Activated naive CD8-positive, alpha-beta T cell treated with anti-CD3 and anti-CD28 coated beads, Interleukin-2, amount 50 U/mL, for 24 hours (primary cell): ENCODE measurements around the gene RNASE8.
"Not testable (repeated sequence)": the region's sequence is repeated elsewhere in the genome, so short reads cannot be mapped to it uniquely, and the experiment has no call there.

Experiments used
- ATAC-seq: fragments of 150-1000 bp; cut with Tn5 transposase; one replicate; pipeline ENCODE4 v1.10.0; 2021
- DNase-seq: peaks from one replicate; pipeline ENCODE4 v3.0.0; 2021
- H3K27ac Mint-ChIP-seq: one replicate; pipeline ENCODE4 v1.8.0; 2021; ENCODE audit warnings: mild to moderate bottlenecking, mixed read lengths
- H3K27me3 Mint-ChIP-seq: one replicate; pipeline ENCODE4 v1.8.0; 2021; ENCODE audit warnings: mixed read lengths
- H3K36me3 Mint-ChIP-seq: one replicate; pipeline ENCODE4 v1.8.0; 2021; ENCODE audit warnings: low read depth, mixed read lengths
- H3K4me1 Mint-ChIP-seq: one replicate; pipeline ENCODE4 v1.8.0; 2021; ENCODE audit warnings: mixed read lengths
- H3K4me3 Mint-ChIP-seq: one replicate; pipeline ENCODE4 v1.8.0; 2021; ENCODE audit warnings: mild to moderate bottlenecking, moderate library complexity, mixed read lengths
- H3K9me3 Mint-ChIP-seq: one replicate; pipeline ENCODE4 v1.8.0; 2021; ENCODE audit warnings: mixed read lengths

Gene RNASE8

GRCh38 chr14:21057803-21058675 lies at the start of gene RNASE8:
TSS of gene RNASE8 (plus strand) at chr14:21057822. CDS start at chr14:21057893, 71 bp downstream.
- H3K4me3 Mint-ChIP-seq = no peak within 1 kb of the TSS
- no peak within 1 kb of the TSS for H3K27ac Mint-ChIP-seq

GRCh38 chr14:21009721-21010120 lies 47.9 kb upstream of the RNASE8 start:
- not testable (repeated sequence) for H3K4me3 Mint-ChIP-seq, ATAC-seq, H3K9me3 Mint-ChIP-seq, H3K27ac Mint-ChIP-seq, H3K4me1 Mint-ChIP-seq, DNase-seq, H3K36me3 Mint-ChIP-seq
- H3K27me3 Mint-ChIP-seq = peaks cover 17% of the 10 kb centered on the region

More at GRCh38 chr14:21057803-21058675, at the start of gene RNASE8:
- DNase-seq = no peak
- H3K36me3 Mint-ChIP-seq = no peaks in the 10 kb centered on the region
- no peaks in the 10 kb centered on the region for H3K9me3 Mint-ChIP-seq
- ATAC-seq = peak; percentile 64
- no peaks in the 10 kb centered on the region for H3K4me1 Mint-ChIP-seq
- H3K27me3 Mint-ChIP-seq = peaks cover 10% of the 10 kb centered on the region

GRCh38 chr14:21011136-21011535 lies 46.5 kb upstream of the RNASE8 start:
- DNase-seq (no peak), ATAC-seq (no peak)
- Mint-ChIP-seq H3K4me3 (no peak overlapping the region), H3K27ac (no peak overlapping the region), H3K4me1 (no peaks in the 10 kb centered on the region), H3K27me3 (peaks cover 17% of the 10 kb centered on the region), H3K36me3 (no peaks in the 10 kb centered on the region), H3K9me3 (no peaks in the 10 kb centered on the region)

GRCh38 chr14:21014761-21015190 lies 42.8 kb upstream of the RNASE8 start:
- Mint-ChIP-seq H3K4me3 (no peak overlapping the region), H3K27me3 (peaks cover 17% of the 10 kb centered on the region), H3K4me1 (no peaks in the 10 kb centered on the region), H3K27ac (no peak overlapping the region), H3K36me3 (no peaks in the 10 kb centered on the region), H3K9me3 (no peaks in the 10 kb centered on the region)
- DNase-seq (peak; percentile 82), ATAC-seq (peak; percentile 59)

GRCh38 chr14:21015312-21015711 lies 42.3 kb upstream of the RNASE8 start:
- H3K27me3 Mint-ChIP-seq = peaks cover 17% of the 10 kb centered on the region
- no peaks in the 10 kb centered on the region for H3K4me1 Mint-ChIP-seq
- DNase-seq (no peak), ATAC-seq (no peak)
- no peaks in the 10 kb centered on the region for H3K9me3 Mint-ChIP-seq
- no peak overlapping the region for H3K27ac Mint-ChIP-seq
- no peak overlapping the region for H3K4me3 Mint-ChIP-seq
- no peaks in the 10 kb centered on the region for H3K36me3 Mint-ChIP-seq

GRCh38 chr14:21016413-21017190 lies 41.0 kb upstream of the RNASE8 start:
- DNase-seq = no peak
- ATAC-seq = no peak
- H3K36me3 Mint-ChIP-seq = no peaks in the 10 kb centered on the region
- no peak overlapping the region for H3K27ac Mint-ChIP-seq
- no peaks in the 10 kb centered on the region for H3K4me1 Mint-ChIP-seq
- H3K4me3 Mint-ChIP-seq = no peak overlapping the region
- no peaks in the 10 kb centered on the region for H3K9me3 Mint-ChIP-seq
- peaks cover 12% of the 10 kb centered on the region for H3K27me3 Mint-ChIP-seq

- H3K27me3 Mint-ChIP-seq = peaks cover 8% of the 10 kb centered on the region
- no peak overlapping the region for H3K4me3 Mint-ChIP-seq
- no peak for ATAC-seq
- no peaks in the 10 kb centered on the region for H3K9me3 Mint-ChIP-seq
- no peaks in the 10 kb centered on the region for H3K4me1 Mint-ChIP-seq
- no peak for DNase-seq
- no peaks in the 10 kb centered on the region for H3K36me3 Mint-ChIP-seq
- no peak overlapping the region for H3K27ac Mint-ChIP-seq
These were observed 39.9 kb upstream of the RNASE8 start for GRCh38 chr14:21017528-21018245.

GRCh38 chr14:21018286-21018685 lies 39.3 kb upstream of the RNASE8 start:
- H3K4me3 Mint-ChIP-seq = no peak overlapping the region
- H3K9me3 Mint-ChIP-seq = no peaks in the 10 kb centered on the region
- no peak overlapping the region for H3K27ac Mint-ChIP-seq
- H3K4me1 Mint-ChIP-seq = no peaks in the 10 kb centered on the region
- ATAC-seq (no peak), DNase-seq (no peak)
- H3K36me3 Mint-ChIP-seq = no peaks in the 10 kb centered on the region
- H3K27me3 Mint-ChIP-seq = peaks cover 7% of the 10 kb centered on the region

GRCh38 chr14:21018781-21019180 lies 38.8 kb upstream of the RNASE8 start:
- Mint-ChIP-seq H3K9me3 (no peaks in the 10 kb centered on the region), H3K4me3 (no peak overlapping the region), H3K27me3 (peaks cover 7% of the 10 kb centered on the region), H3K27ac (no peak overlapping the region), H3K36me3 (no peaks in the 10 kb centered on the region), H3K4me1 (peaks cover 3% of the 10 kb centered on the region)
- ATAC-seq = no peak
- no peak for DNase-seq

GRCh38 chr14:21019366-21019765 lies 38.3 kb upstream of the RNASE8 start:
- peaks cover 7% of the 10 kb centered on the region for H3K27me3 Mint-ChIP-seq
- ATAC-seq (no peak), DNase-seq (no peak)
- no peak overlapping the region for H3K4me3 Mint-ChIP-seq
- H3K4me1 Mint-ChIP-seq = peaks cover 9% of the 10 kb centered on the region
- H3K9me3 Mint-ChIP-seq = no peaks in the 10 kb centered on the region
- H3K36me3 Mint-ChIP-seq = no peaks in the 10 kb centered on the region
- no peak overlapping the region for H3K27ac Mint-ChIP-seq

GRCh38 chr14:21020977-21021545 lies 36.6 kb upstream of the RNASE8 start:
- Mint-ChIP-seq H3K4me1 (peaks cover 11% of the 10 kb centered on the region), H3K9me3 (no peaks in the 10 kb centered on the region), H3K27me3 (peaks cover 8% of the 10 kb centered on the region), H3K27ac (no peak overlapping the region), H3K4me3 (no peak overlapping the region), H3K36me3 (no peaks in the 10 kb centered on the region)
- DNase-seq (no peak), ATAC-seq (no peak)

GRCh38 chr14:21022686-21023085 lies 34.9 kb upstream of the RNASE8 start:
- Mint-ChIP-seq H3K4me1 (peaks cover 11% of the 10 kb centered on the region), H3K4me3 (no peak overlapping the region), H3K27ac (no peak overlapping the region), H3K36me3 (no peaks in the 10 kb centered on the region), H3K27me3 (peaks cover 8% of the 10 kb centered on the region), H3K9me3 (no peaks in the 10 kb centered on the region)
- DNase-seq (no peak), ATAC-seq (no peak)

- Mint-ChIP-seq H3K4me3 (no peak overlapping the region), H3K9me3 (no peaks in the 10 kb centered on the region), H3K27ac (no peak overlapping the region), H3K36me3 (no peaks in the 10 kb centered on the region), H3K27me3 (peaks cover 8% of the 10 kb centered on the region), H3K4me1 (peaks cover 11% of the 10 kb centered on the region)
- no peak for ATAC-seq
- no peak for DNase-seq
These were observed 34.4 kb upstream of the RNASE8 start for GRCh38 chr14:21023174-21023573.
